Measurements from ENCODE around the gene DEPDC7. TPM values are rescaled to one million over a fixed set of nuclear protein-coding genes. Genes with fewer than 3 reads are reported as not detected.

Gene DEPDC7
- total and polyA plus RNA-seq, 4 donors: 7.1 to 64.8 (median 41.5) TPM

DNA sequence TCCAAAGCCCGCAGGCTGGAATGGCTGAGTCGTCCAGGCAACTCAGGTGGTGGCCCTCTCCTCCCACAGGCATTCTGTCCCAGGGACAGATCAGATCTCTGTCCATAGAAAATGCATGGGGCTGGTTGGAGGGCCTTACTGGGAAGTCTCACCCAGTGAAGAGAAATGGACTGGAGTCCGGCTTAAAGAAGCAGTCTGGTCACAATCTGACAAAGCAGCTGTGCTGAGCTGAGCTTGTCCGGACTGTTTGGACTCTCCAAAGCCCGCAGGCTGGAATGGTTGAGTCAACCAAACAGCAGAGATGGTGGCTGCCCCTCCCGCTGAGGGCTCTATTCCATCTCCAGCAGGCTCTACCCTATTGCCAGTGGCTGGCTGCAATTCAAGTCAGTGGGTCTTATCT lies 14.4 kb upstream of the DEPDC7 start:
- no peaks in the 10 kb centered on the region for H3K9me3 ChIP-seq (ENCODE audit: control insufficient read depth in 4 of 4, low read length in 3 of 4)
- DNase-seq (ENCODE audit: low spot score): no peak
- no peak overlapping the region for H3K9ac ChIP-seq (ENCODE audit: low read depth in 1 of 2, low read length in 2 of 2)
- H3K4me3 ChIP-seq (ENCODE audit: low read depth in 1 of 3, low read length in 3 of 3): no peak overlapping the region
- no peaks in the 10 kb centered on the region for H3K27me3 ChIP-seq (ENCODE audit: control insufficient read depth in 4 of 4, insufficient read depth in 4 of 4, low read length in 3 of 4)
- WGBS: 90% methylated on average over 6 of the region's 6 CpGs
- no peaks in the 10 kb centered on the region for H3K36me3 ChIP-seq (ENCODE audit: control insufficient read depth in 4 of 4, insufficient read depth in 3 of 4, low read depth in 1 of 4, low read length in 3 of 4)
- H3K27ac ChIP-seq (ENCODE audit: low read depth in 1 of 2, low read length in 2 of 2): no peak overlapping the region
- H3K4me1 ChIP-seq (ENCODE audit: control insufficient read depth in 4 of 4, insufficient read depth in 4 of 4, low read length in 3 of 4): no peaks in the 10 kb centered on the region
- TF ChIP-seq, protein P1, sequence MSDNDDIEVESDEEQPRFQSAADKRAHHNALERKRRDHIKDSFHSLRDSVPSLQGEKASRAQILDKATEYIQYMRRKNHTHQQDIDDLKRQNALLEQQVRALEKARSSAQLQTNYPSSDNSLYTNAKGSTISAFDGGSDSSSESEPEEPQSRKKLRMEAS (IDR thresholded peaks at IDR 0.05): no peak
- TF ChIP-seq, protein P2, sequence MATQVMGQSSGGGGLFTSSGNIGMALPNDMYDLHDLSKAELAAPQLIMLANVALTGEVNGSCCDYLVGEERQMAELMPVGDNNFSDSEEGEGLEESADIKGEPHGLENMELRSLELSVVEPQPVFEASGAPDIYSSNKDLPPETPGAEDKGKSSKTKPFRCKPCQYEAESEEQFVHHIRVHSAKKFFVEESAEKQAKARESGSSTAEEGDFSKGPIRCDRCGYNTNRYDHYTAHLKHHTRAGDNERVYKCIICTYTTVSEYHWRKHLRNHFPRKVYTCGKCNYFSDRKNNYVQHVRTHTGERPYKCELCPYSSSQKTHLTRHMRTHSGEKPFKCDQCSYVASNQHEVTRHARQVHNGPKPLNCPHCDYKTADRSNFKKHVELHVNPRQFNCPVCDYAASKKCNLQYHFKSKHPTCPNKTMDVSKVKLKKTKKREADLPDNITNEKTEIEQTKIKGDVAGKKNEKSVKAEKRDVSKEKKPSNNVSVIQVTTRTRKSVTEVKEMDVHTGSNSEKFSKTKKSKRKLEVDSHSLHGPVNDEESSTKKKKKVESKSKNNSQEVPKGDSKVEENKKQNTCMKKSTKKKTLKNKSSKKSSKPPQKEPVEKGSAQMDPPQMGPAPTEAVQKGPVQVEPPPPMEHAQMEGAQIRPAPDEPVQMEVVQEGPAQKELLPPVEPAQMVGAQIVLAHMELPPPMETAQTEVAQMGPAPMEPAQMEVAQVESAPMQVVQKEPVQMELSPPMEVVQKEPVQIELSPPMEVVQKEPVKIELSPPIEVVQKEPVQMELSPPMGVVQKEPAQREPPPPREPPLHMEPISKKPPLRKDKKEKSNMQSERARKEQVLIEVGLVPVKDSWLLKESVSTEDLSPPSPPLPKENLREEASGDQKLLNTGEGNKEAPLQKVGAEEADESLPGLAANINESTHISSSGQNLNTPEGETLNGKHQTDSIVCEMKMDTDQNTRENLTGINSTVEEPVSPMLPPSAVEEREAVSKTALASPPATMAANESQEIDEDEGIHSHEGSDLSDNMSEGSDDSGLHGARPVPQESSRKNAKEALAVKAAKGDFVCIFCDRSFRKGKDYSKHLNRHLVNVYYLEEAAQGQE (IDR thresholded peaks at IDR 0.05): no peak
- no peak for TF ChIP-seq NR2F2 (IDR thresholded peaks at IDR 0.05)
- no peak for TF ChIP-seq SP1 (IDR thresholded peaks at IDR 0.05)
- TF ChIP-seq TAF1 (conservative IDR thresholded peaks at IDR 0.05): no peak
- no peak for TF ChIP-seq HNF4G (IDR thresholded peaks at IDR 0.05)
- TF ChIP-seq GABPA (IDR thresholded peaks at IDR 0.05 in 1 of 2, conservative IDR thresholded peaks at IDR 0.05 in 1 of 2): no peak
- no peak for TF ChIP-seq YY1 (IDR thresholded peaks at IDR 0.05)
- TF ChIP-seq, protein P3, sequence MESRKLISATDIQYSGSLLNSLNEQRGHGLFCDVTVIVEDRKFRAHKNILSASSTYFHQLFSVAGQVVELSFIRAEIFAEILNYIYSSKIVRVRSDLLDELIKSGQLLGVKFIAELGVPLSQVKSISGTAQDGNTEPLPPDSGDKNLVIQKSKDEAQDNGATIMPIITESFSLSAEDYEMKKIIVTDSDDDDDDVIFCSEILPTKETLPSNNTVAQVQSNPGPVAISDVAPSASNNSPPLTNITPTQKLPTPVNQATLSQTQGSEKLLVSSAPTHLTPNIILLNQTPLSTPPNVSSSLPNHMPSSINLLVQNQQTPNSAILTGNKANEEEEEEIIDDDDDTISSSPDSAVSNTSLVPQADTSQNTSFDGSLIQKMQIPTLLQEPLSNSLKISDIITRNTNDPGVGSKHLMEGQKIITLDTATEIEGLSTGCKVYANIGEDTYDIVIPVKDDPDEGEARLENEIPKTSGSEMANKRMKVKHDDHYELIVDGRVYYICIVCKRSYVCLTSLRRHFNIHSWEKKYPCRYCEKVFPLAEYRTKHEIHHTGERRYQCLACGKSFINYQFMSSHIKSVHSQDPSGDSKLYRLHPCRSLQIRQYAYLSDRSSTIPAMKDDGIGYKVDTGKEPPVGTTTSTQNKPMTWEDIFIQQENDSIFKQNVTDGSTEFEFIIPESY (IDR thresholded peaks at IDR 0.05): no peak
- TF ChIP-seq RXRA (IDR thresholded peaks at IDR 0.05): no peak

- TF ChIP-seq JUND (IDR thresholded peaks at IDR 0.05): no peak
- H3K27me3 ChIP-seq (ENCODE audit: control insufficient read depth in 4 of 4, insufficient read depth in 4 of 4, low read length in 3 of 4): no peaks in the 10 kb centered on the region
- DNase-seq (ENCODE audit: low spot score): no peak
- 93% methylated on average over 8 of the region's 8 CpGs for WGBS
- H3K27ac ChIP-seq (ENCODE audit: low read depth in 1 of 2, low read length in 2 of 2): no peak overlapping the region
- H3K9me3 ChIP-seq (ENCODE audit: control insufficient read depth in 4 of 4, low read length in 3 of 4): no peaks in the 10 kb centered on the region
- no peak overlapping the region for H3K9ac ChIP-seq (ENCODE audit: low read depth in 1 of 2, low read length in 2 of 2)
- H3K36me3 ChIP-seq (ENCODE audit: control insufficient read depth in 4 of 4, insufficient read depth in 3 of 4, low read depth in 1 of 4, low read length in 3 of 4): no peaks in the 10 kb centered on the region
- no peaks in the 10 kb centered on the region for H3K4me1 ChIP-seq (ENCODE audit: control insufficient read depth in 4 of 4, insufficient read depth in 4 of 4, low read length in 3 of 4)
- H3K4me3 ChIP-seq (ENCODE audit: low read depth in 1 of 3, low read length in 3 of 3): no peak overlapping the region
These were observed 13.7 kb upstream of the DEPDC7 start for GRCh38 chr11:33001751-33002542.

GRCh38 chr11:33005175-33005574 lies 10.5 kb upstream of the DEPDC7 start:
- Histone ChIP-seq H3K27ac (ENCODE audit: low read depth in 1 of 2, low read length in 2 of 2) (no peak overlapping the region), H3K9ac (ENCODE audit: low read depth in 1 of 2, low read length in 2 of 2) (no peak overlapping the region), H3K9me3 (ENCODE audit: control insufficient read depth in 4 of 4, low read length in 3 of 4) (no peaks in the 10 kb centered on the region), H3K4me1 (ENCODE audit: control insufficient read depth in 4 of 4, insufficient read depth in 4 of 4, low read length in 3 of 4) (no peaks in the 10 kb centered on the region), H3K27me3 (ENCODE audit: control insufficient read depth in 4 of 4, insufficient read depth in 4 of 4, low read length in 3 of 4) (no peaks in the 10 kb centered on the region), H3K36me3 (ENCODE audit: control insufficient read depth in 4 of 4, insufficient read depth in 3 of 4, low read depth in 1 of 4, low read length in 3 of 4) (no peaks in the 10 kb centered on the region), H3K4me3 (ENCODE audit: low read depth in 1 of 3, low read length in 3 of 3) (no peak overlapping the region)
- no peak for DNase-seq (ENCODE audit: low spot score)
- 69% methylated on average over 2 of the region's 2 CpGs for WGBS
- TF ChIP-seq HNF4A (conservative IDR thresholded peaks at IDR 0.05) (no peak), JUND (IDR thresholded peaks at IDR 0.05) (no peak), RXRA (IDR thresholded peaks at IDR 0.05) (no peak), HNF4G (IDR thresholded peaks at IDR 0.05) (no peak)
- TF ChIP-seq, protein P4, sequence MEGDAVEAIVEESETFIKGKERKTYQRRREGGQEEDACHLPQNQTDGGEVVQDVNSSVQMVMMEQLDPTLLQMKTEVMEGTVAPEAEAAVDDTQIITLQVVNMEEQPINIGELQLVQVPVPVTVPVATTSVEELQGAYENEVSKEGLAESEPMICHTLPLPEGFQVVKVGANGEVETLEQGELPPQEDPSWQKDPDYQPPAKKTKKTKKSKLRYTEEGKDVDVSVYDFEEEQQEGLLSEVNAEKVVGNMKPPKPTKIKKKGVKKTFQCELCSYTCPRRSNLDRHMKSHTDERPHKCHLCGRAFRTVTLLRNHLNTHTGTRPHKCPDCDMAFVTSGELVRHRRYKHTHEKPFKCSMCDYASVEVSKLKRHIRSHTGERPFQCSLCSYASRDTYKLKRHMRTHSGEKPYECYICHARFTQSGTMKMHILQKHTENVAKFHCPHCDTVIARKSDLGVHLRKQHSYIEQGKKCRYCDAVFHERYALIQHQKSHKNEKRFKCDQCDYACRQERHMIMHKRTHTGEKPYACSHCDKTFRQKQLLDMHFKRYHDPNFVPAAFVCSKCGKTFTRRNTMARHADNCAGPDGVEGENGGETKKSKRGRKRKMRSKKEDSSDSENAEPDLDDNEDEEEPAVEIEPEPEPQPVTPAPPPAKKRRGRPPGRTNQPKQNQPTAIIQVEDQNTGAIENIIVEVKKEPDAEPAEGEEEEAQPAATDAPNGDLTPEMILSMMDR (IDR thresholded peaks at IDR 0.05; ENCODE audit: low read depth, low read length, missing input control): no peak
- TF ChIP-seq, protein P2 (IDR thresholded peaks at IDR 0.05): no peak

All from liver (tissue), 9 donors.